Memory B cell (primary cell): ENCODE results near the gene TNNT3.

Experiments used
- ATAC-seq: fragments of 150-1000 bp; cut with Tn5 transposase; 2 replicates; pipeline ENCODE4 v1.10.0; 2021; ENCODE audit warnings: low read depth, mild to moderate bottlenecking, moderate library complexity
- DNase-seq, 2 donors: peaks; one replicate each; pipeline ENCODE4 v3.0.0; 2022; ENCODE audit warnings: low spot score in 2 of 2
- H3K27ac Mint-ChIP-seq: one replicate; pipeline ENCODE4 v1.8.0; 2022; ENCODE audit warnings: mild to moderate bottlenecking, moderate library complexity, mixed read lengths
- H3K27me3 Mint-ChIP-seq: one replicate; pipeline ENCODE4 v1.8.0; 2022; ENCODE audit warnings: mixed read lengths
- H3K36me3 Mint-ChIP-seq: one replicate; pipeline ENCODE4 v1.8.0; 2022; ENCODE audit warnings: mild to moderate bottlenecking, mixed read lengths
- H3K4me1 Mint-ChIP-seq: one replicate; pipeline ENCODE4 v1.8.0; 2022; ENCODE audit warnings: mixed read lengths
- H3K4me3 Mint-ChIP-seq: one replicate; pipeline ENCODE4 v1.8.0; 2022; ENCODE audit warnings: mild to moderate bottlenecking, moderate library complexity, mixed read lengths
- H3K9me3 Mint-ChIP-seq: one replicate; pipeline ENCODE4 v1.8.0; 2022; ENCODE audit warnings: mixed read lengths

Gene TNNT3

GRCh38 chr11:1896923-1897322, 22.6 kb upstream of the TNNT3 start:
- peaks cover 2% of the 10 kb centered on the region for H3K27me3 Mint-ChIP-seq
- peaks cover 23% of the 10 kb centered on the region for H3K4me1 Mint-ChIP-seq
- H3K4me3 Mint-ChIP-seq, result peak overlapping the region; percentile 86
- ATAC-seq (peak; percentile 83), DNase-seq (no peak)
- peaks cover 3% of the 10 kb centered on the region for H3K36me3 Mint-ChIP-seq
- H3K27ac Mint-ChIP-seq, result no peak overlapping the region
- peaks cover 7% of the 10 kb centered on the region for H3K9me3 Mint-ChIP-seq

DNA sequence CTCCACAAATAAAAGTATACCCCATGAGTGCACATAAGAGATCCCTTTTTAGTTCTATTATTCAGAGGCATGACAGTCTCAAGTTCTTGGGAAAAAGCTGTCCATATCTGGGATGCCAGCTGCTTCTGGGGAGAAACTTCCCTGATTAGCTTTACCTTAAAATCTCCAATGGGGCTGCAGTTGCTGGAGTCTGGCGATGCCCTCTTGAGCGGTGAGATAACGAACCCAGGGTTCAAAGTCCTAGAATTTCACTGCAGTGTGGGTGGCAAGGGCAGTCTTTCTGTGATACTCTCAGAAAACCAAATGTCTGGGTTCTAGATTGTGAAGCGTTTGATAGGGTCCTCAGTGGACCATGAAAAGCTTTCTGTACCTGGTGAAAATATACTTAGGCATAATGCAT, 20.4 kb upstream of the TNNT3 start:
- H3K36me3 Mint-ChIP-seq, result no peaks in the 10 kb centered on the region
- H3K27me3 Mint-ChIP-seq, result peaks cover 2% of the 10 kb centered on the region
- H3K4me1 Mint-ChIP-seq, result peaks cover 8% of the 10 kb centered on the region
- no peaks in the 10 kb centered on the region for H3K9me3 Mint-ChIP-seq
- no peak overlapping the region for H3K4me3 Mint-ChIP-seq
- H3K27ac Mint-ChIP-seq, result no peak overlapping the region
- DNase-seq, result no peak
- ATAC-seq, result no peak

DNA sequence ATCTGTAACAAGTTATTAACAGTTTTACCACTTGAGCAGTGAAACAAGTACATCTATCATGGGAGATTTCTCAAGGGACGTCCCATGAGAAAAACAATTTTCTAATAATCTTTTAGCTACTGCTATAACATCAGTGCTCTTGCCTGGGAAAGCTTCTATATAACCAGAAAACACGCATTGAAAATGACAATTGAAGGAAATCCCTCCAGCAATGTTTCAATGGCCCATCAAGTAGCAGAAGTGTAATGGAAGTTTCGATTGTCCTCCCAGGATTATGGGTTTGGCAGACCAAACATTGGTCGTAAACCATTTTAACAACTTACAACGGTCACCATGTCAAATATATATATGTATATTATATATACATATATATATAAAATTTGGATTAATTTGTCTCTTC, 19.8 kb upstream of the TNNT3 start:
- H3K27me3 Mint-ChIP-seq, result peaks cover 2% of the 10 kb centered on the region
- DNase-seq (no peak), ATAC-seq (no peak)
- H3K27ac Mint-ChIP-seq, result no peak overlapping the region
- H3K9me3 Mint-ChIP-seq, result no peaks in the 10 kb centered on the region
- H3K4me3 Mint-ChIP-seq, result no peak overlapping the region
- H3K36me3 Mint-ChIP-seq, result no peaks in the 10 kb centered on the region
- H3K4me1 Mint-ChIP-seq, result peaks cover 8% of the 10 kb centered on the region

GRCh38 chr11:1906181-1906580, 13.3 kb upstream of the TNNT3 start:
- no peaks in the 10 kb centered on the region for H3K36me3 Mint-ChIP-seq
- no peak overlapping the region for H3K4me3 Mint-ChIP-seq
- H3K4me1 Mint-ChIP-seq, result no peaks in the 10 kb centered on the region
- DNase-seq (no peak), ATAC-seq (no peak)
- H3K9me3 Mint-ChIP-seq, result no peaks in the 10 kb centered on the region
- H3K27me3 Mint-ChIP-seq, result peaks cover 6% of the 10 kb centered on the region
- H3K27ac Mint-ChIP-seq, result no peak overlapping the region

GRCh38 chr11:1906611-1907423, 12.7 kb upstream of the TNNT3 start:
- H3K4me3 Mint-ChIP-seq, result no peak overlapping the region
- no peak for DNase-seq
- H3K27me3 Mint-ChIP-seq, result peaks cover 6% of the 10 kb centered on the region
- ATAC-seq, result no peak
- no peaks in the 10 kb centered on the region for H3K4me1 Mint-ChIP-seq
- H3K9me3 Mint-ChIP-seq, result no peaks in the 10 kb centered on the region
- no peak overlapping the region for H3K27ac Mint-ChIP-seq
- no peaks in the 10 kb centered on the region for H3K36me3 Mint-ChIP-seq

DNA sequence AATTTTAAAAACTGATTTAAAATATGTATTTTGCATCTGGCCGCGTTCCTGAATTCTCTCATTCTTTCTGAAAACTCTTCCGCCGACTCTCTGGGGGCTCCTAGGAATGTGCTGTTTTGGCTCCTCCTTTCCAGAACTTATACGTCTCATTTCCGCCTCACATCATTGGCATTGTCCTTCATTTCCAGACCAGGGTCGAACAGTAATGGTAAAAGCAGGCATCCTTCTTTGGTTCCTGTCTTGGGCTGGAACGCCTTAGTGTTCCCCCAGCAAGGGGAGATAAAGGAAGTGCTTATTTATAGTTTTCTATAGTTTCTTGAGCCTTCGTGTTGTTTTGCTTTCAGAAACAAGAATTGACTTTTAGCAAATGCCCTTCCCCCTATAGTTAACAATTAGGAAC, 10.9 kb upstream of the TNNT3 start:
- ATAC-seq (no peak), DNase-seq (no peak)
- peaks cover 9% of the 10 kb centered on the region for H3K27me3 Mint-ChIP-seq
- H3K4me1 Mint-ChIP-seq, result peaks cover 3% of the 10 kb centered on the region
- H3K4me3 Mint-ChIP-seq, result no peak overlapping the region
- H3K27ac Mint-ChIP-seq, result no peak overlapping the region
- H3K36me3 Mint-ChIP-seq, result no peaks in the 10 kb centered on the region
- H3K9me3 Mint-ChIP-seq, result no peaks in the 10 kb centered on the region

DNA sequence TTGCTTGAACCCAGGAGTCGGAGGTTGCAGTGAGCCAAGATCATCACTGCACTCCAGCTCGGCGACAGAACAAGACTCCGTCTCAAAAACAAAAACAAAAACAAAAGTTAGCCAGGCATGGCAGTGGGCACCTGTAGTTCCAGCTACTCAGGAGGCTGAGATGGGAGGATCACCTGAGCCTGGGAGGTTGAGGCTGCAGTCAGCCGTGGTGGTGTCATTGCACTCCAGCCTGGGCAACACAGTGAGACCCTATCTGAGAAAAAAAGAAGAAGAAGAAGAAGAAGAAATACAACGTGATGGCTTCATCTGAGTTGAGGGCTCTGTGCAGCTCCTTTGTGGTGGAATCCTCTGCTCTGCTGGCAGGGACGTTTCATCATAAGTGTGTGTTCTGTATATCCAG, 10.0 kb upstream of the TNNT3 start:
- no peak for ATAC-seq
- Mint-ChIP-seq H3K4me1 (peaks cover 5% of the 10 kb centered on the region), H3K9me3 (no peaks in the 10 kb centered on the region), H3K36me3 (no peaks in the 10 kb centered on the region), H3K27me3 (peaks cover 15% of the 10 kb centered on the region), H3K27ac (no peak overlapping the region), H3K4me3 (no peak overlapping the region)
- no peak for DNase-seq

DNA sequence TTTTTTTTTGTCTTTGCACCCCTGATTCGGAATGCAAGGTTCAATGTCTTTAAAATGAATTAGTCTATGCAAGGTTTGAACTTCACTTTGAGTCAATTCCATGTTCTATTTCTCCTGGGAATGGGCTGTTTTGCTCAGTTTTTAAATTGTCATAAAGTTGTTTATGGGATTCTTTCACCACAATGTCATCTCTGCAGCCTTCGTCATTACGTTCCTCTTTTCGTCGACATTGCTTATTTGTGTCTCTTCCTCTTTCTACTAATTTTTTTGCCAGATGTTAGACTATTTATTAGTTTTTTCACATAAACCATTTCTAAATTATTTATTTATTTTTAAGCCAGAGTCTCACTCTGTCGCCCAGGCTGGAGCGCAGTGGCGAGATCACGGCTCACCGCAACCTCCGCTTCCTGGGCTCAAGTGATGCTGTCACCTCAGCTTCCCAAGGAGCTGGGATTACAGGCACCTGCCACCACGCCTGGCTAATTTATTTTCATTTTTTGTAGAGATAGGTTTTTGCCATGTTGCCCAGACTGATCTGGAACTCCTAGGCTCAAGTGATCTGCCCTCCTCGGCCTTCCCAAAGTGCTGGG, 7.1 kb upstream of the TNNT3 start:
- Mint-ChIP-seq H3K27me3 (peaks cover 21% of the 10 kb centered on the region), H3K27ac (no peak overlapping the region), H3K9me3 (no peaks in the 10 kb centered on the region), H3K36me3 (no peaks in the 10 kb centered on the region), H3K4me3 (no peak overlapping the region), H3K4me1 (peaks cover 20% of the 10 kb centered on the region)
- no peak for DNase-seq
- peak; percentile 42 for ATAC-seq

GRCh38 chr11:1913271-1914060, 6.0 kb upstream of the TNNT3 start:
- Mint-ChIP-seq H3K9me3 (no peaks in the 10 kb centered on the region), H3K36me3 (no peaks in the 10 kb centered on the region), H3K4me3 (no peak overlapping the region), H3K27ac (no peak overlapping the region), H3K4me1 (peaks cover 20% of the 10 kb centered on the region), H3K27me3 (peaks cover 18% of the 10 kb centered on the region)
- ATAC-seq, result no peak
- no peak for DNase-seq

DNA sequence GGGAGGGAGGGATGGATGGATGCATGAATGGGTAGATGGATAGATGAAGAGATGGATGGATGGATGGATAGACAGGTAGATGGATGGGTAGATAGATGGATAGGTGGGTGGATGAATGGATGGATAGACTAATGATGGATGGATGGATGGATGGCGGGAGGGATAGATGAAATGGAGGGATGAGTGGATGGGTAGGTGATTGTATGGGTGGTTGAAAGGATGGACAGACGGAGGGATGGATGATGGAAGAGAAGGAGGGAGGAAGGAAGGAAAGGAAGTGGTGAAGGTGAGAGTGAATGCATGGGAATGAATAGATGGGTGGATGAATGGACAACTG, 3.7 kb upstream of the TNNT3 start:
- Mint-ChIP-seq H3K4me1 (peaks cover 20% of the 10 kb centered on the region), H3K27ac (no peak overlapping the region), H3K27me3 (peaks cover 17% of the 10 kb centered on the region), H3K36me3 (no peaks in the 10 kb centered on the region), H3K4me3 (no peak overlapping the region), H3K9me3 (no peaks in the 10 kb centered on the region)
- ATAC-seq, result no peak
- no peak for DNase-seq

DNA sequence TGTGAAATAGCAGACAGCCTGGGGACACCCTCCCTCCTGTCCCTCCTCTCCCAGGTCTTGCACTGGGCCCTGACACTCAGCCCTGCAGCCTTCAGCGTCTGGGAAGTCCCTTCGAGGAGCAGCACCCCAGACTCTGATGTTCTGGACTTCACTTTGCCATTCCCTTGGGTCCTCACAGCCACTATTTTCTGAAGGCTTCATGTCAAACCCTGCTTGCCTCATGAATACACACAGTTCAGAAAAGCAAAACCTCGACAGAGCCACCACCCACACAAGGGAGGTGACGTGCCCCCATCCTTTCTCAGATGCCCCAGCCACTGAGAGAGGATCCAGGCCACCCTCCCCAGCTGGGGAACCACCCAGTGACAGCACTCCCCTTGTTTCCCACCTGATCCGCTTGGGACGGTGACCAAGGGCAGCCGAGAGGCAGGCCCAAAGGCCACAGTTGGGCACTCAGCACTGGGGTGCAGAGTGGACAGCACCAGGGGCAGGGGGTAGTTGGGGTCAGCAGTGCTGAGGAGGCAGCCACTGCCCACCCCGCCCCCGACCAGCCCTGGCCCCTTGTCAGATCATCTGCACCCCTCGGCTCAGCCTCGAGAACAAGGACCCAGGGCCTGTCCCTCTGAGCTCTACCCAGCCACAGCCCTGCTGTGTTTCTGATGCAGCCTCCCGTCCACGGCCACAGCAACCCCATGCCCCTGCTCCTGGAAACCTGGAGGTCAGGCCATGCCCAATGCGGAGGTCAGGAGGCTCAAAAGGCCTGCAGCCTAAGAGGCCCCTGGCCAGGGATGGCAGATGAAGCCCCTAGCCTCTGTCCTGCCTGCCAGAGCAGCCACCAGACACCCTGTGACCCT, 3.1 kb upstream of the TNNT3 start:
- DNase-seq (no peak), ATAC-seq (peak; percentile 55)
- H3K27me3 Mint-ChIP-seq, result peaks cover 17% of the 10 kb centered on the region
- no peaks in the 10 kb centered on the region for H3K36me3 Mint-ChIP-seq
- no peak overlapping the region for H3K4me3 Mint-ChIP-seq
- peaks cover 23% of the 10 kb centered on the region for H3K4me1 Mint-ChIP-seq
- no peaks in the 10 kb centered on the region for H3K9me3 Mint-ChIP-seq
- H3K27ac Mint-ChIP-seq, result no peak overlapping the region

DNA sequence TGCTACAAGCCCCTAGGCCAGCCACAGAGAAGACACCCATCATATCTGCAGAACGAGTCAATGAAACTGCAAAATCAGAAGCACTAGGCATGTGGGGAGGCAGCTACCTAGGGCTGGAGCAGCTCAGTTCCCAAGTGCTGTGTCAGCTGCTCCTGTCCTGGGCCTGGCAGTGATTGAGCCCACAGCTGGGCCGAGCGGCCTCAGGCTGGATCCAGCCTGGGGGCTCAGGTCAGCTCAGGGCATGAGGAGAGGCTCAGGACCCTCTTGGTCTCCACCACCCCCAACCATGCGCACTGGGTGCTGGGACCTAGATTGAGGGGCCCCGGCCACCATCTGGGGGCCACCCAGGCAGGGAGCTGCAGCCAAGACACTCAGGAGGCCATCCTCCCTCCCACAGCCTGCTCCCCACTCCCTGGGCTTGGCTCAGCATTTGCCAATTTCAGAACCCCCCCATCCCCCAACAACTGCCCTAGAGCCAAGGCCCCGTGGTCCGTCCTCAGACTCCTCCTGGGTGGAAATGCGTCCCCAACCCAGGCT, 2.4 kb upstream of the TNNT3 start:
- Mint-ChIP-seq H3K36me3 (no peaks in the 10 kb centered on the region), H3K27me3 (peaks cover 17% of the 10 kb centered on the region), H3K27ac (no peak overlapping the region), H3K4me3 (no peak overlapping the region), H3K4me1 (peaks cover 23% of the 10 kb centered on the region), H3K9me3 (no peaks in the 10 kb centered on the region)
- ATAC-seq, result peak; percentile 3
- DNase-seq, result no peak

DNA sequence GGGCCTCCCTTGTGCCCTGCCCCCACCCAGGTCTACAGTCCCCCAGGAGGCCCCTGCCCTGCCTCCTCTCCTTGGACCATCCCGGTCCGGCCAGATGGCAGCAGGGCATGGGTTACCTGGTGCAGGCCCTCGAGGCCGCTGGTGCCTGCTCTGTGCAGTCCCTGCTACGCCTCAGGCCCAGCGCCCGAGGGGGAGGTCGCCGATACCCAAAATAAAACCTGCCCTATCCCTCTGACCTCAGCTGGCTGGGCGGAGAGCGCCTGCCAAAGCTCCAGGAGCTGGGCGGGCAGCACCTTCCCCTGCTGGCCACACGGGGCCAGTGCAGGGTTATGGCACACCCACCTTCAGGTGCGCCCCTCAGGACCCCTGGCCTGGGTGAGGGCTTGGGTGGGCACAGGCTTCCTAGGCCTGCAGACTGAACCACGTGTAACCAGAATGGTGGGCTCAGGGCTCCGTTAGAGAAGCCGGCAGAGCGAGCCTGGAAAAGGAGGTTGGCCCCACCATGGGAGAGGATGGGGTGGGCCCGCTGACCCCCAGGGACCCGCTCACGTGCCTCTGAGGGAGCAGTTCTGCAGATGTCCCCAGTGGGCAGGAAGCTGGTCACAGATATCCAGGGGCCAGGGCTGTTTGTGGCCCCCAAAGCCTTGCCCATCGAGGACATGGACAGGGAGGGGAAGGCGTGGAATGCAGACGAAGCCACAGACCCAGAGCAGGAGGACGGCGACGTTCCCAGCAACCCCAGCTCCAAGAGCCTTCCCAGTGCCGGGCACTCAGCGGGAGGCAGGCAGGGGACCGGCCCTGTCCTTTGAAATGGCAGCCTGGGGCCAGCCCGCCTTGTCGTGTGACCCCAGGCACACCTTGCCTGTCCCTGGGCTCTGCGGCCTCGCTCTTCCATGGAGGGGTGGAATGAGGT, 1.7 kb upstream of the TNNT3 start:
- H3K36me3 Mint-ChIP-seq, result no peaks in the 10 kb centered on the region
- no peaks in the 10 kb centered on the region for H3K9me3 Mint-ChIP-seq
- DNase-seq (no peak), ATAC-seq (peak; percentile 28)
- H3K4me3 Mint-ChIP-seq, result no peak overlapping the region
- H3K4me1 Mint-ChIP-seq, result peaks cover 22% of the 10 kb centered on the region
- H3K27ac Mint-ChIP-seq, result no peak overlapping the region
- peaks cover 18% of the 10 kb centered on the region for H3K27me3 Mint-ChIP-seq
